Stimulated activated CD4-positive, alpha-beta T cell treated with anti-CD3 and anti-CD28 coated beads, Interleukin-15, amount 100 ng/mL, for 1 hour (primary cell): ENCODE measurements around the gene UQCR11.

Source experiments
- DNase-seq, 2 donors: peaks; one replicate each; pipeline ENCODE4 v3.0.0-alpha.2; 2020; ENCODE audit warnings: low read depth in 1 of 2, low spot score in 1 of 2

Gene UQCR11

DNA sequence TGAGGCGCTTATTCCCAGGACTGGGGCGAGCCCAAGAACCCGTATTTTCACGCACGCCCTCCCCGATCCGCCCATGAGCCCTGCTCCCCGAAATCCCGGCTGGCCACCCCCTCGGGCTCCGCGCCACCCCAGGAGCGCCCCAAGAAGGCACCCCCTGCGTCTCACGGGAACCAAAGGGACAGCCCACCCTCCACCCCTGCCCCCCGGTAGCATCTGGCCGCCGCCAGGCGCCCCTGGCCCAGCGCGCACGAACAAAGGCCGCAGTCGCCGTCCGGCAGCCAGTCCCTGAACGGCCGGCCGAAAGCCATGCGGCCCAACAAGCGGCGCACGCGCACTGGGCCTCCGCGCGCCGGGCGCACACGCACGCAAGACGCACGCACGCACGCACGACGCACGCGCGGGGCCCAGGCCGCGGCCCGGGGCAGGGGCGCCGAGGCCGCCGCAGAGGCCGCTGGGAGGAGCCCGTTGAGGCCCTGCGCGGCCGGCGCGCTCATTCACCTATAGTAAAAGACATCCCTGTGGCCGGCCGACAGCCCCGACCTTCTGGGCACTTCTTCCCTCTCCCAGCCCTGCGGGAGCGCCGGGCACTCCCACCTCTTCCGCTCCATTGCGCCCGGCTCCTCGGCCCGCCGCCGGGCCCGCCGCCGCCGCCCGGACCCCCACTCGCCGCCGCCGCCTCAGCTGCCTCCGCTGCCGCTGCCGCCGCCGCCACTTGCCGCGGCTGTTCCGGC lies 13.1 kb downstream of the UQCR11 start:
- DNase-seq, result peak; percentile 75 to 78

DNA sequence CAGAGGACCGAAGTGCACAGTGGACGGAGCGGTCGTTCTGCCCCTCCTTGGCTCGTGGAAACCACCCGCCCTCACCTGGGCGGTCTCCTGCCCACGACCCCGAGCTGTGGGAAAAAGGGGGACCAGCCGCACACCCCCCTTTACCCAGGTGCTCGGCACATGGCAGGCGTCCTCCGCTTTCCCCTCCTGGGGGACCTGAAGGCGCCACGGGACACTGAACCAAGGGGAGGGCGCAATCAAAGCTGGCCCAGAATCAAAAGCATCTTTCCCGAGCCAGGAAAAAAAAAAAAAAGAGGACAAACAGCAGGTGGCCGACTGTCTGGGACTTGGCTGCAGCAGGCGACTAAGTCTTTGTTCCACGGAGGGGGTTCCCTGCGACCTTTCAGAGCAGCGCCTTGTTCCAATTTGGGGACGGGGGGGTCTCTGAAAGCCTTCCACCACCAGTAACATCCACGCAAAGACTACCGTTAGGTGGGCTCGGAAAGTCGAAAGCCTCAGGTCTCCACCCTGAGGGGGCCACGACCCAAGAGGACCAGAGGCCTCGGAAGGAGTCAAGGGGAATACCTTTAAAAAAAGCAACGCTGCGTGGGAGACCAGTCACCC lies 13.7 kb downstream of the UQCR11 start:
- no peak for DNase-seq

DNA sequence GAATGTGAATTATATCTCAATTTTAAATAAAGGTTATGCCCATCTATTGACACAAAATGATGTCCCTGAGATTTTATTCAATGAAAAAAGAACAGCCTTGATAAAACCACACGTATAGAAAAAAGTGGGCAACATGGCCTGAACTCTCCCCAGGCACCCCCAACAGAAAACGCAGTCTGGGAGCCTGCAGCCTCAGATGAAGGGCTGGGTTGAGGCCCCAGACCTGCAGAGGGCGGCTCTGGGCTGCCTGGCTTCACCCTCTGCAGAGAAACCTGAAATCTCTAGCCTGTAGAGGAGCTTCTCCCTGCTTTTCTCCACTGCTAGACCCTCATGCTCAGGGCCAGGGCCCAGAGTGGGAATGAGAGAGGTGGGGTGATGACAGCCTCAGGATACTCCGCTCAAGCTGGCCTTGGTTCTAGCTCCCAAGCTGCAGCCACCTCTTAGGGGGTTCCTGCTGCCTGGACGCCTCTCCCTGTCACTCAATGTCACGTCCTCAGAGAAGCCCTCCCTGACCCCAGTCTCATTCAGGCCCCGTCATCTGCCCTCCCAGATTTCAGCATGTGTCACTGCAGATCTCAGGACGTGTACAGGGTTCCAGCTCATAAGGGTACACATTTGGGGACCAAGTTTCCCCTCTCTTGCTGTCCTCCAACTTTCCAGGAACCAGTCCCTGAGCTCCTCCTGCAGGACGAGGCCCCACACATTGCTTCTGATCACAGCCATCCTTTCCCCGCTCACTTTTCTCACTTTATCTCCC lies 14.4 kb downstream of the UQCR11 start:
- DNase-seq, result no peak

DNA sequence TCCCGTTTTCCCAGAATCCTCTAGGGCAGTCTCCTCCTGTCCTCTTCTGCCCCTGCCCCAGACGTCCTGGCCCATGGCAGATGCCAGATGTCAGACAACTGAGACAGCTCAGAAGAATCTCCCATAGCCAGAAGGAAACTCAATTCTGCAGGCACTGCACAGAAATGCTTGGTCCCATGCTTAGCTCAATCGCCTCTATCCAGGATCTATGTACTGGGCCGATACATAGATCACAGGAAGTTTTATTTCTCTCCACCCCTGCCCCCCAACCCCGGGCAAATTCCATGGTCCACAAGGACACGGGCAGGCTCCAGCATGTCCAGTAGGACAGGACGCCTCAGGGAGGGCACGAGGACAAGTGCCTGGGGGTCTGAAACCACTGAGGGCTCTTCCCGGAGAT lies 17.4 kb downstream of the UQCR11 start:
- DNase-seq, result no peak

DNA sequence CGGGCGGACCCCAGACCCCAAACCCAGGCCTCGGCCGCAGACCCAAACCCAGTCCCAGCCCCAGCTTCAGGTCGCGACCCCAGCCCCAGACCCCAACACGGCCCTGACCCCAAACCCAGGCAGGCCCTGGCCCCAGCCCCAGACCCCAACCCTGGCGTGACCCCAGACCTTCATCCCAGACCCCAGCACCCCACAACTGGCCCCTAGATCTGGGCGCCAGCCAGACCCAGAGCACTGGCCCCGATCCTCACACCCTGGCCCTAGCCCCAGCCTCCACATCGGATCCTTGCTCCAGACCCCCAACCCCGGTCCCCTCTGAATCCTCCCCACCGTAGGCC lies 20.1 kb downstream of the UQCR11 start:
- no peak for DNase-seq

DNA sequence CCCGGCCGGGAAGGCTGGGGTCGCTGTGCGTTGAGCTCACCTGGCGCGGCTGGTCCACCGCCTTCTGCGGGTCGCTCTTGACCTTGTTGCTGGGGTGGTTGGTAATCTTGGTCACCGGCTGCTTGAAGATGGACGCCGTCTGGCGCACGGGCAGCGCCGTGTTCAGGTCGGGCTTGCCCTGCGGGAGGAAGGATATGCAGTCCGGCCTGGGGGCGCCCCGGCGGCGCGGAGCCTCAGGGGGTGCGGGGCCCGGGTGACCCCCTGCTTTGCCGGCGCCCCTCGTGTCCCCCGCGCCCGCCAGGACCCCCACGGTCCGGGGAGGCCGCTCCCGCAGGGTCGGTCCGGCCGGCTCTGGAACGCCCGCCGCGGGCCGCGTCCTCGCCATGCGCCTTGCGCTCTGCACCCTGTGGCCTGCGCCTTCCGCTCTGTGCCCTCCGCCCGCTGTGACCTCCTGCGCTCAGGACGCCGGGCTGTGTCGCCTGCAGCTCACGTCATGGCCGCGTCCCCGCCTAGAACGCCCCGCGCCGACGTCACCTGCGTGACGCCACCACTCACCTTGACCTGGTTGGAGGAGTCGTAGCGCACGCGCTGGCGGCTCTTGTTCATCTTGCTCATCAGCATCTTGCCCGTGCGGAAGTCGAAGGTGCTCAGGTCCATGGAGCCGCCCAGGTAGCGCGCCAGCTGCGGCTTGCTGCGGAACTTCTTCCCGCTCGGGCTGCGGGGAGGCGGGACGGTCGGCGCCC lies 20.6 kb downstream of the UQCR11 start:
- DNase-seq, result no peak

DNA sequence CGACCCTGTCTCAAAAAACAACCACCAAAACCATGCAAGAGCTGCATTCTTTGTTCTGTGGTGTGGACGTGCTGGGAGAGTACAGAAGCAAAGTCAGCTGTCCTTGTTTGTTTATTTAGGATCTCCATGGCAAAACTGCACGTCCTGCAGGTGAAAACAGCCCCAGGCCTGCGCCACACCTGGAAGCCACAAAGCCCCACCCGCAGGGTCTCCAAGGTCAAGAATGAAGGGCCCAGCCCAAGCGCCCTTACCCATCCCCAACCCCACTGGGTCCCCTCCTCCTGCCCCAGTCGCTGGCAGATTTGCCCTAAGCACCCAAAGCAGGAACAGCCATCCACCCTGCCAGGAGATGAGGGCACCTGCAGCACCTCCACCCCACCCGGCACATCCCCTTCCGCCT lies 23.1 kb downstream of the UQCR11 start:
- no peak for DNase-seq

DNA sequence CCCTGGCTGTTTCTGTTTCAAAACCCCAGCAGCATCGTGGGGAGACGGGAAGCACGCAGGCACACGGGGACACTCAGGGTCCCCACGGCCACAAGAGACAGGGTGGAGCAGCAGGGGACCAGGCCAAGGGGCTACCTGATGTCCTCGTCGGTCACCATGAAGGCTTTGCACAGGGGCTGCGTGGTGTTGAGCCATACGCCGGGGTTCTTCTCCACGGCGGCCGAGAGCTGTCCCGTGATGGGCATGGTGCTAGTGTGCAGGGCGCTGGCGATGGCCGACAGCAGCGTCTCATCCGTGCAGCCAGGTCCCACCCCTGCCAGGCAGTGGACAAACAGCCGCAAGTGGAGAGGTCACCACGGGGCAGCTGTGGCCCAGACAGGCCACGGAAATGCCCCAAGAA lies 24.3 kb downstream of the UQCR11 start:
- DNase-seq, result no peak

DNA sequence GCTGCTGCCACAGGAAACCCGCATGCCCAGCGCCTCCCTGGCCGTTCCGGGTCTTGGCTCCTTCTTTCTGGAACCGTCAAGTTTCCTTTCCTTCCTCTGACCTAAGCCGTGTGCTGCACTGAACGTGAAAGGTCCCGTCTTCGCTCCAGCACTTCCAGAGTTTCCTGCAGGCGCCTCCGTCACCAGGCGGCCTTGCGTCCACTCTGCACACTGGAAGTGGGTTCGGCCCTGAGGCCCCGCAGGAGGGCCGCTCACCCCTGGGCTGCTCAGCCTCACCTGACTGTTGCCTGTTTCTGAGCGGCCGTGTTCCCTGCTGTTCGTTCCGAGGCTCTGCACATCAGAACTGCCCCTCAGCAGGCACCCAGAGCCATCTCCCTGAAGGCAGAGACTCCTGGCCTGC lies 24.9 kb downstream of the UQCR11 start:
- DNase-seq, result no peak

DNA sequence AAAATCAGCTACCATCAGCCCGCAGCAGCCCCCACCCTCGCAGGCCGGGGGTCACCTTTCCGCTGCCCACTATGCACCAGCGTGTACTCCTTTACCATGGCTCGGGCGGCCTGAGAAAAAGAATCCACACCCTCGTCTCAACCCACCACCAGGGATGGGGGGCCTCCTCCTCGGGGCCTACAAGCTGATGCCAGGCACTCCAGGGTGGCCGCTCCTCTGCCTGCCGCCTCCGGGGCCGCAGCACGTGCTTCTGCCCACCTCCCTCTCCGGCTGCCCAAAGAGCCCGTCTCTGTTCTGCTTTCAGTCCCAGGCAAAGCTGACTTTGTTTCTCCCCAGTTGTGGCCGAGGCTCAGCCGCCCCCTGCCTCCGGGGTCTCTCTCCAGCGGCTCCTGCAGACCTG lies 26.0 kb downstream of the UQCR11 start:
- DNase-seq, result no peak

DNA sequence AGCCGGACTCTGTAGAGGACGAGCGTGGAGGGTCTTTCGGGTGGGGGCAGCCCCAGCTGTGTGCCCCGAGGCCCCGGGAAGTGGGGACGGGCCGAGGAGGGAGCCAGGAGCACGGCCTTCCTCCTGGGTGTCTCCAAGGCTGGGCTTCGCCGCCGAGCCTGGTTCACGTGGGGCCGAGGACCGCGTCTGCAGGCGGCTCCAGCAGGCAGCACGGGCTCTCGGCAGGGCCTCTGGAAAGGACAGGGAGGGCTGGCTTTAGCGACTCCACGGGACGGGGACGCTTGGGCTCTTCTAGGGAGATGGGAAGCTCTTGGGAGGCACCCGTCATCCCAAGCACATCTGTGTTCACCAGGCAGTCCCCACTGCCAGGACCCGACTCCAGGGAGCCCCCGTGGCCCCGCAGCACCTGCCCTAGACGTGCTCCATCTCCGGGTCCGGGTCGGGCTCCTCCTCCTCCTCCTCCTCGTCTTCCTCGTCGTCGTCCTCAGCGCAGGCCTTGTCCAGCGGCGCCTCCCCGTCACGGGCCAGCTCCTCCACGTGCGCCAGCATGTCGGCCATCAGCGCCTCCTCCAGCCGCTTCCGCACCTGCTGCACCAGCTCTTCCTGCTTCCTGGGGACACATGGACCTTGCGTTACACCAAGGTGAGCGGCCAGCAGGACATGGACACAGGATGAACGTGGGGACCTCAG lies 27.2 kb downstream of the UQCR11 start:
- no peak for DNase-seq

DNA sequence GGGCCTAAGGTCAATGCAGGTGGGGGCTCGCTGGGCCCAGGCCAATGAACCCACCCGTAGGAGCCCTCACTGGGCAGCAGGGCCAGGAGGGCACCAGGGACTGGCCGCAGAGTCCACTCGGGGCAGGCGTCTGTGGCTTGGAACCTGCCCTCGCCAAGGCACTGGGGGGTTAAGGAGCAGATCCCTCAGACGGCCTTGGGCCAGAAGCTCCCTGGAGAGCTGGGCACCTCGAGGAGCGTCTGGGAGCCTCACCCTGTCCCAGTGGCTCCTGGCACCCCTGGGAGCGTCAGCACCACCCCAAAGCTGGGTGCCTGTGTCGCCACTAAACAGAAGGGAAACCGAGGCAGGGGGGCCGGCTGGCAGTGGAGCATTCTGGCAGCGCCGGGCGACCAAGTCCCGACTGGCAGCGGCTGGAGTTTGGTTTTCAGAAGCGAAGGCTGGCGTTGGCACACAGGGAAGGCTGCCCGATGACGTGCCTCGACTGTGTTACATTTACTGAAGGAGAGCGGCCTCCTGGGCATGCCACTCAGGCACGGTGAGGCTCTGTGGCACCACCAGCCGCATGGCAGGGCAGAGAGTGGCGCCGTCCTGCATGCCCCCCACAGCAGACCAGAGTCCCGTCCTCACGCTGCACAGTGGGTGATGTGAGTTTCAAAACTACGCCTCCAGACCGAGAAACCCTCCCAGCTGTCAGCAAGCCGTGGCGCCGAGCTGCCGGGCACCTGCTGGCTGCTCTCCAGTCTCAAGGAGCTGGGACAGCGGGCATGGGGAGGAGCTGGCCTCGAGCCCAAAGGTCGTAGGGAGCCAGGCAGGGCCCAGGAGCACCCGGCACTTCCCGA lies 28.0 kb downstream of the UQCR11 start:
- DNase-seq, result no peak

DNA sequence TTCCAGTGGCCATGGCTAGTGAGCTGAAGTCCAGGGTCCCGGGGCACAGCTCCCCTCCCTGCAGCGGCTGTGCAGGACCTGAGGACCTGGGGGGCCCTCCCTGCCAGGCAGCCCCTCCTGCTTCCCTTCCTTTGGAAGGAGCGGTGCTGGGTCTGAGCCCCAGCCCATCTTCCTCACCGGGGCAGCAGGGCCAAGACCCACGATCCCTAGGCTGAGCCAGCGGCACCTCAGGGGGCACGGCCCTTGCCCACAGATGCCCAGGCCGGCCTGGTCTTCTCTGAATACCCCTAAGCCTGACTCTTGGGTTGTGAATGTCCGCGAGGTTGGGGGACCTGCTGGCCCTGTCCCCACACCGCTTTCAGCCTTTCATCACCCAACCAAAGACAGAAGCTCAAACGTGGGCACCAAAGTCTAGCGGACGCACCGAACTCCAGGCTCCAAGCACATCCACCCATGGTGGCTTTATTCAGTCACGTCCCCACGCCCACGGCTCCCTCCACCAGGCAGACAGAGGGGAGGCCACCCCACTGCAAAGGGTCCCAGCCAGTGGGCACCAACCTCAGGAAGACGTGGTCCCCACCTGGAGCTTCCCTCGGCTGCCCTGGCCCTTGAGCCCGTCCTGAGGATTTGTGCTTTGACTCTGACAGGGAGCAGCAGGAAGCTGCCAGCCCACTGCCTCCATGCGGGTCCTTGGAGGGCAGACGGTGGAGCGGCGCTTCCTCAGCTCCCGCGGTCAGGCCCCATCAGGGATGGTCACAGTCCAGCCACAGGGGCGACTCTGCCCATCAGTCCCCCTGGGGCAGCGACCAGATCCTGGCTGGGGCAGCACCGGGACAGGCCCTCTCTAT lies 28.8 kb downstream of the UQCR11 start:
- DNase-seq, result no peak

DNA sequence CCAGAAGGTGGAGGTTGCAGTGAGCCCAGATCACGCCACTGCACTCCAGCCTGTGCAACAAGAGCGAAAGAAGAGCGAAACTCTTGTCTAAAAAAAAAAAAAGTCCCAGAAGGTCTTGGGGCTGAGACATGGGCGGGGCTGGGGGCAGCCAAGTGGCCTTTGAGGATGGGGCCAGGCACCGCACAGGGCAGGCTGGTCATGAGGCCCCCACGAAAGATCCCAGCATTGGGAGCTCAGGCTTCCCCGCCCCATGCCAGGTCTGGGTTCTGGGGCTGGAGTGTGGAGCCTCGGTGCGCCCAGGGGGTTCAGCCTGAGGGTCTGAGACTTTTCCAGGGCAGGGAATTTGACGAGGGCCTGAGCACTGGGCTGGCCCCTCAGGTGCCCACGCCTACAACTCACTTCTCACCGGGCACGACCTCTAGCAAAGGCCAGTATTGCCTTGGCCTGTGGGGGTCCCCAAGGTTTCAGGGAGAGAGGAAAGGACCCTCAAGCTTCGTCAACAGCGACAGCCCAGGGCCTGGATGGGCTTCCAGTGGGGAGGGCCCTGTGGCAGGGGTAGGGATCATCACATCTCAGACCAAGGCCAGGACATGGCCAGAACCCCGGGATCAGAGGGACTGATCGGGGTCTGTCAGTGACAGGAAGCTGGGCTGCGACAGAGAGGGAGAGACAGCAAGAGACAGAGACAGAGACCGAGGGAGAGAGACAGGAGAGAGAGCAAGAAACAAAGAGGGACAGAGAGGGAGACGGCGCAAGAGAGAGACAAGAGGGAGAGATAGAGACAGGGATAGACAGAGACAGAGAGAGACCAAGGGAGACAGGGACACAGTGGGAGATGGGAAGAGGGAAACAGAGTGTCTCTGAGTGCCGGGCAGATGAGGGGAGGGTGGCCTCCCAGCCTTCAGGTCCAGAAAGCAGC lies 29.7 kb downstream of the UQCR11 start:
- no peak for DNase-seq

DNA sequence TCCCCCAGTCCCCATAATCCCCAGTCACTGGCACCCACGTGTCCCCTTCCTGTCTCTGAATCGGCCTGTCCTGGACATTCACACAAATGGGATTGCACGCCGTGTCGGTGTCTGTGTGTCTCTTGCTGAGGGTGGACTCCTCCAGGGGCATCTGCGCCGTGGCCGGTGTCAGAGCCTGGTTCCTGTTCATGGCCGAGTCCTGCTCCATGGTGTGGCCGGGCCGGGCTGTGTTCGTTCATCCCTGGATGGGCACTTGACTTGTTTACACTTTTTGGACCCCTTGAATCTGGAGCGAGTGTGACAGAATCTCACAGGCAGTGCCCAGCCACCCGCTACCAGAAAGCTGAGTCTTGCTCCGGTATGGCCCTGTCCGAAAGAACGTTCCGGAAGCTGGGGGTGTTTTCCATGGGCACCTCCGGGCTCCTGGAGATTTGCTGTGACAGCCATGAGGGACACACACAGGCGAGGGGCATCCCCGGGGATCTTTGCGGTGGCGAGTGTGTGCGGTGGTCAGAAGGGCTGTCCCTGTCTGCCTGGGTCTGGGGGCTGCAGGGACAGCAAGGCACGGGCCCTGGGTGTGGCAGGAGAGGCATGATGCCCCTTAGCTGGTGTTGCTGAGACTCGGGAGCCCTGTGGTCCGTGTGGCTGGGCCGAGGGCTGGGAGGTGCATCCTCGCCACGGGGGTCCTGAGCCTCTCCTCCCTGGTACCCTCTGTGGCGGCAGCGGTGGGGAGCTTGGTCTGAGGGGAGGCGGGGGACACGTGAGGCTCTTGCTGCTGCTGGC lies 30.7 kb downstream of the UQCR11 start:
- no peak for DNase-seq

DNA sequence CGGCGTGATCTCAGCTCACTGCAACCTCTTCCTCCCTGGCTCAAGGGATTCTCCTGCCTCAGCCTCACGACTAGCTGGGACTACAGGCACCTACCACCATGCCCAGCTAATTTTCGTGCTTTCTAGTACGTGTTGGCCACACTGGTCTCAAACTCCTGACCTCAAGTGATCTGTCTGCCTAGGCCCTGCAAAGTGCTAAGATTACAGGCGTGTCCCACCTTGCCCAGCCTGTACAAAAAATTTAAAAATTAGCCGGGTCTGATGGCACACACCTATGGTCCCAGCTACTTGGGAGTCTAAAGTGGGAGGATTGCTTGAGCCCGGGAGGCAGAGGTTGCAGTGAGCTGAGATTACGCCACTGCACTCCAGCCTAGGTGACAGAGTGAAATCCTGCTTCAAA lies 32.5 kb downstream of the UQCR11 start:
- no peak for DNase-seq

DNA sequence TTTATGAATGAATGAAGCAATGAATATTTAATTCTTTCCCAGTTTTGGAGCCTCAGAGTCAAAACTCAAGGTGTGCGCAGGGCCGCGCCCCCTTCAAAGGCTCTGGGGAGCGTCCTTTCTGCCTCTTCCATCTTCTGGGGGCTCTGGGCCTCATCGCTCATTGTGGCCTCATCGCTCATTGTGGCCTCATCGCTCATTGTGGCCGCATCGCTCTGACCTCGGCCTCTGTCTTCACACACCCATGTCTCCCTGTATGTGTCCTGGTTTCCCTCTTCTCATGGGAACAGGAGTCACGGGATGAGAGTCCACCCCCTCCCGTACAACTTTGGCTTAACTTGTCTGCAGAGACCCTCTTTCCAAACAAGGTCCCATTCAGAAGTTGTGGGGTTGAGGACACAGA lies 33.9 kb downstream of the UQCR11 start:
- DNase-seq, result no peak

DNA sequence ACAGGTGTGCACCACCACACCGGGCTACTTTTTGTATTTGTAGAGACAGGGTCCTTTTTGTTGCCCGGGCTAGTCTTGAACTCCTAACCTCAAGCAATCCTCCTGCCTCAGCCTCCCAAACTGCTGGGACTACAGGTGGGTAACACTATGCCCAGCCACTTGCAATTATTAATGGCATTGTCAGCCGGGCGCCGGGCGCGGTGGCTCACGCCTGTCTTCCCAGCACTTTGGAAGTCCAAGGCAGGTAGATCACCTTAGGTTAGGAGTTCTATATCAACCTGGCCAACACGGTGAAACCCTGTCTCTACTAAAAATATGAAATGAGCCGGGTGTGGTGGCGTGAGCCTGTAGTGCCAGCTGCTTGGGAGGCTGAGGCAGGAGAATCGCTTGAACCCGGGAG lies 34.4 kb downstream of the UQCR11 start:
- DNase-seq, result no peak
